Natural killer cell (primary cell): Measurements from ENCODE around the gene MDM4. TPM values are rescaled to one million over a fixed set of nuclear protein-coding genes. Genes with fewer than 3 reads are reported as not detected.

Experiments used
- ATAC-seq, 3 donors: fragments of 150-1000 bp in 2 of 3; fragments of 200-7000 bp in 1 of 3; cut with Tn5 transposase; 1 replicate in 1 of 3; 2 replicates in 2 of 3; pipeline ENCODE4 v1.10.0; 2021; ENCODE audit warnings: mild to moderate bottlenecking in 2 of 3, moderate library complexity in 2 of 3
- DNase-seq, 2 donors: peaks; one replicate each; pipeline versions ENCODE4 v3.0.0 to v3.0.0-alpha.2; 2013 to 2021; ENCODE audit warnings: mixed read lengths in 1 of 2
- H3K27ac ChIP-seq: one replicate; pipeline ENCODE4 v1.5.1; 2013; ENCODE audit warnings: mild to moderate bottlenecking, low read length
- H3K27me3 ChIP-seq: one replicate; pipeline ENCODE4 v1.6.1; 2013; ENCODE audit warnings: low read length; ENCODE audit not compliant: control insufficient read depth, insufficient read depth
- H3K36me3 ChIP-seq: one replicate; pipeline ENCODE4 v1.6.1; 2013; ENCODE audit warnings: low read length; ENCODE audit not compliant: control insufficient read depth, insufficient read depth
- H3K4me1 ChIP-seq: one replicate; pipeline ENCODE4 v1.6.1; 2013; ENCODE audit warnings: low read length; ENCODE audit not compliant: control insufficient read depth, insufficient read depth
- H3K4me3 ChIP-seq: one replicate; pipeline ENCODE4 v1.5.1; 2013; ENCODE audit warnings: low read length
- H3K9me3 ChIP-seq: one replicate; pipeline ENCODE4 v1.6.1; 2013; ENCODE audit warnings: low read length; ENCODE audit not compliant: control insufficient read depth, insufficient read depth
- H3K27ac Mint-ChIP-seq, 2 donors: one replicate each; pipeline ENCODE4 v1.8.0; 2022; ENCODE audit warnings: mild to moderate bottlenecking in 2 of 2, mixed read lengths in 2 of 2, moderate library complexity in 1 of 2
- H3K27me3 Mint-ChIP-seq, 2 donors: one replicate each; pipeline ENCODE4 v1.8.0; 2022; ENCODE audit warnings: low read depth in 2 of 2, mixed read lengths in 2 of 2
- H3K36me3 Mint-ChIP-seq: one replicate; pipeline ENCODE4 v1.8.0; 2022; ENCODE audit warnings: mixed read lengths
- H3K4me1 Mint-ChIP-seq, 2 donors: one replicate each; pipeline ENCODE4 v1.8.0; 2022; ENCODE audit warnings: mixed read lengths in 2 of 2
- H3K4me3 Mint-ChIP-seq: one replicate; pipeline ENCODE4 v1.8.0; 2022; ENCODE audit warnings: mild to moderate bottlenecking, moderate library complexity, mixed read lengths
- H3K9me3 Mint-ChIP-seq, 2 donors: one replicate each; pipeline ENCODE4 v1.8.0; 2022; ENCODE audit warnings: mixed read lengths in 2 of 2
- WGBS: methylation state at CpG from one replicate; pipeline ENCODE4 v1.1.7; 2013; ENCODE audit warnings: missing lambda C conversion rate; ENCODE audit not compliant: insufficient coverage; 5-methylcytosine and 5-hydroxymethylcytosine counted together
- intact Hi-C: fragments of 100-400 bp; cut with micrococcal nuclease; formaldehyde crosslinking; loops from one replicate; pipeline ENCODE4 v1.14.2; 2022
- total RNA-seq, 4 donors: library from RNA; stranded (reverse); fragments of 120-200 nt in 1 of 4; gene quantifications; one replicate each; pipeline versions ENCODE4 v1.2.3 to v1.2.4, GENCODE V29; 2013 to 2022
- TF ChIP-seq, protein P1 (sequence below): fragments of 200-600 bp; IDR thresholded peaks from one replicate; pipeline ENCODE4 v1.8.0; 2022; ENCODE audit warnings: antibody characterized with exemption

The MDM4 gene
- total RNA-seq, 3 donors from 2014 or later (not counting 1 experiment from before 2014, with no cell fraction given), result 295 to 324 (median 296) TPM

DNA sequence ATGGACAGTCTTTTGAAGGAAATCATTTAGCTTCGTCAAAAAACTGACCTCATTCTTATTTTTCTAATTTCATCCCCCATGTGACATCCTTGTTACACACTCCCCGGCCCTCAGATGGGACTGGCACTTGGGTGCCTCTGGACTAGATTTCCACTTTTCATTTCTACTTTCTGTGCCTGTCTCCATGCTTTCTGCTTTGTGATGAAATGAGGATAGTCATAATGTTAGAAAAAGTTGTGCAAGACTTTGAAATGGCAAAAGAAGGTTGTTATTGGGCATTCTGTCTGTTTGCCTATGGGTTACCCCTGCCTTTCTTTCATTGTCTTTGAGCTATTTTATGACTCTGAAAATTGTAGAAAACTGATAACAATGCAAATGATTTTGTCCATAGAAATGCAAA is 54.9 kb downstream of the MDM4 start:
- Mint-ChIP-seq H3K9me3 (no peaks in the 10 kb centered on the region), H3K4me1 (peaks cover 3% of the 10 kb centered on the region in 2 donors), H3K27ac (no peak overlapping the region), H3K27me3 (no peaks in the 10 kb centered on the region), H3K4me3 (no peak overlapping the region), H3K36me3 (no peaks in the 10 kb centered on the region)
- H3K4me1 ChIP-seq, result no peaks in the 10 kb centered on the region
- H3K27me3 ChIP-seq, result no peaks in the 10 kb centered on the region
- intact Hi-C loops, result no loop called here
- no peak overlapping the region for H3K4me3 ChIP-seq
- no peaks in the 10 kb centered on the region for H3K9me3 ChIP-seq
- WGBS, result 100% methylated on average over 2 of the region's 2 CpGs
- H3K27ac ChIP-seq, result no peak overlapping the region
- TF ChIP-seq, protein P1, sequence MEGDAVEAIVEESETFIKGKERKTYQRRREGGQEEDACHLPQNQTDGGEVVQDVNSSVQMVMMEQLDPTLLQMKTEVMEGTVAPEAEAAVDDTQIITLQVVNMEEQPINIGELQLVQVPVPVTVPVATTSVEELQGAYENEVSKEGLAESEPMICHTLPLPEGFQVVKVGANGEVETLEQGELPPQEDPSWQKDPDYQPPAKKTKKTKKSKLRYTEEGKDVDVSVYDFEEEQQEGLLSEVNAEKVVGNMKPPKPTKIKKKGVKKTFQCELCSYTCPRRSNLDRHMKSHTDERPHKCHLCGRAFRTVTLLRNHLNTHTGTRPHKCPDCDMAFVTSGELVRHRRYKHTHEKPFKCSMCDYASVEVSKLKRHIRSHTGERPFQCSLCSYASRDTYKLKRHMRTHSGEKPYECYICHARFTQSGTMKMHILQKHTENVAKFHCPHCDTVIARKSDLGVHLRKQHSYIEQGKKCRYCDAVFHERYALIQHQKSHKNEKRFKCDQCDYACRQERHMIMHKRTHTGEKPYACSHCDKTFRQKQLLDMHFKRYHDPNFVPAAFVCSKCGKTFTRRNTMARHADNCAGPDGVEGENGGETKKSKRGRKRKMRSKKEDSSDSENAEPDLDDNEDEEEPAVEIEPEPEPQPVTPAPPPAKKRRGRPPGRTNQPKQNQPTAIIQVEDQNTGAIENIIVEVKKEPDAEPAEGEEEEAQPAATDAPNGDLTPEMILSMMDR, result no peak
- DNase-seq (no peak), ATAC-seq (no peak)
- peaks cover 23% of the 10 kb centered on the region for H3K36me3 ChIP-seq

DNA sequence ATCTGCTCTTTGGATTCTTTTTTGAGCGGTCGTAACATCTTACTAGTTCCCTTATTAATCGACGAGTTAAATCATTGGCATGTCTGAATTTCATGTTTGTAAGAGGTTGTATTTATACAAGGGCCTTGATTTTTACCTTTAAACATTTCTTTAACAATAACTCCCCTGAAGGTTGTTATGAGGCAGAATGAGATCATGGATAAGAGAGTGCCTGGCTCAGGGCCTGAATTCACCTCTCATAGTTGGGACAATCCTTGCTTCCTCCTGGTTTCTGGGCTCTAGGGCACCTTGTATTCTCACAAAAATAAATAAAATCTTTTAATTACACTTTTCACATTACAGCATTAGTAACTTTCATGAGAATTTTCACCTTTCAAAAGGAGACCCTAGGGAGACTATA is 55.4 kb downstream of the MDM4 start:
- ATAC-seq (no peak), DNase-seq (no peak)
- H3K4me3 Mint-ChIP-seq, result no peak overlapping the region
- H3K36me3 Mint-ChIP-seq, result no peaks in the 10 kb centered on the region
- H3K27ac ChIP-seq, result no peak overlapping the region
- H3K4me1 Mint-ChIP-seq, result peaks cover 0 to 5% of the 10 kb centered on the region in 2 donors
- no peaks in the 10 kb centered on the region for H3K4me1 ChIP-seq
- H3K9me3 ChIP-seq, result no peaks in the 10 kb centered on the region
- no peak overlapping the region for H3K27ac Mint-ChIP-seq
- intact Hi-C loops, result no loop called here
- no peaks in the 10 kb centered on the region for H3K27me3 ChIP-seq
- H3K27me3 Mint-ChIP-seq, result no peaks in the 10 kb centered on the region
- H3K9me3 Mint-ChIP-seq, result no peaks in the 10 kb centered on the region
- H3K36me3 ChIP-seq, result peaks cover 23% of the 10 kb centered on the region
- H3K4me3 ChIP-seq, result no peak overlapping the region
- TF ChIP-seq, protein P1, result no peak
- 100% methylated on average over 2 of the region's 4 CpGs for WGBS

DNA sequence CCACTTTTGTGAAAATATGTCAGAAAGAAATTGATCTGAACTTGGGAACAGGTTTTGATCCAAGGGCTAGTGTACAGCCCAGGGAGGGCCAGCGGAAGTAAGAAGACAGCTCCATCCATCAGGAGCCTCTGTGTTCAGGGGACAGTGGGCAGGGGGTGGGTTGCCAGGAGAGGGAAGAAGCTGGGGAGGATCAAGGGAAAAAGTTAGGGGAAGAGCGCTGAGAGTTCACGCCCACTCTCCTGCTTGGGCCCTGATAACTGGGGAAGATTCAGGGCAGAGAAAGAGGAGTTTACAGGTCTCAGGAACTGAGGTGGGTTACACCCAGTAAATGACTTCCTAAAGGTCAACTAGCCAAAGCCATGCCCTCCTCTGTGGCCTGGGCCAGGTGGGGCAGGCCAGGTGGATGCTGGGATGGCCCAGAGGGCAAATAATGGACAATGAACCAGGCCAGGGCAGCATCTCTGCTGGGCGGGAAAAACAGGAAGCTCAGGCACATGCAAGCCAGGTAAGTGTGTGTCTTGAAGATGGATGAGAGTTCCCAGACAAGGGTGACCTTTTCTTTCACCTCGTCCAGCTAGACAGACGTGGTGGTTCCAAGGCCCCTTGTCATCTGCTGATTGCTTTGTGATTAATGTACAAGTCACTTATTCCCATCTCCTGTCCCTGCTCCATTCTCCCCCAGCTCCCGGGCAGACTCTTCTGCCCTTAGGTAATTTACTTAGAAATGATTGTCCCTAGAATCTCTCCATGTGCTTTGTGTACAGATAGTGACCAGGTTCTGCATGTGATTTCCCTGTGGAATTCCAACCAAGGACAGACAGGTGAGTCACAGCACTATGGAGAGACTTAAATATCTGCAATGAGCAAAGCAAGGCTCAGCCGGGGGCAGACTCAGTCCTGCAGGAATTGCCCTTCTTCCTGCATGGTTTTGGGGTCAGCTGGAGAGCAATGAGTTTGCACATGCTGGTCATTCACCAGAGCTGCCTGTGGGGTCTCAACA is 57.0 kb downstream of the MDM4 start:
- Mint-ChIP-seq H3K27ac (no peak overlapping the region), H3K27me3 (no peaks in the 10 kb centered on the region), H3K4me1 (peaks cover 0 to 9% of the 10 kb centered on the region in 2 donors), H3K4me3 (no peak overlapping the region), H3K36me3 (no peaks in the 10 kb centered on the region), H3K9me3 (no peaks in the 10 kb centered on the region)
- H3K27me3 ChIP-seq, result no peaks in the 10 kb centered on the region
- DNase-seq (no peak), ATAC-seq (no peak)
- no peak overlapping the region for H3K4me3 ChIP-seq
- peaks cover 1% of the 10 kb centered on the region for H3K4me1 ChIP-seq
- TF ChIP-seq, protein P1, result no peak
- H3K9me3 ChIP-seq, result no peaks in the 10 kb centered on the region
- WGBS, result 90% methylated on average over 8 of the region's 8 CpGs
- peaks cover 21% of the 10 kb centered on the region for H3K36me3 ChIP-seq
- no peak overlapping the region for H3K27ac ChIP-seq
- intact Hi-C loops, result no loop called here
